Measurements from ENCODE around the gene CFAP45.

Gene CFAP45

DNA sequence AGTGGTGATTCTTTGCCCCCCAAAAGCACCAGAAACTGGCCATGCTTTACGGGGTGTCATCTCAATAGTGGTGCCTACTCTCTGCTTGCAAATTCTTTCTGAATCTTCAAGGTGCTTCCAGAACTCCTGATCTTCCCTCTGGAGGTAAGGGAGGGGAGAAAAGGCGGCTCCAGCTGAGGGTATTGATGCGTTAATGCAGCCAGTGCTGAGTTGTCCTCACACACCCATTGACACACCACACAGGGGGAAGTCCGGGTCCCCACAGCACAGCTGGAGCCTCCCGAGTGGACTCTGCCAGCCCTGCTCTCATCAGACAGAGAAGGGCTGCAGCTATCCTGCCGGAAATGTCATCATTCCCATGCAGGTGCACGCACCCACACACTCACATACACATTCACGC, 38.7 kb downstream of the CFAP45 start:
- Histone ChIP-seq H3K4me1 (no peaks in the 10 kb centered on the region), H3K9me3 (no peaks in the 10 kb centered on the region), H3K27me3 (no peaks in the 10 kb centered on the region), H3K27ac (no peak overlapping the region), H3K4me3 (no peak overlapping the region), H3K36me3 (peaks cover 0 to 9% (median 3%) of the 10 kb centered on the region in 3 donors)
- no peak for DNase-seq
- TF ChIP-seq, protein P1, sequence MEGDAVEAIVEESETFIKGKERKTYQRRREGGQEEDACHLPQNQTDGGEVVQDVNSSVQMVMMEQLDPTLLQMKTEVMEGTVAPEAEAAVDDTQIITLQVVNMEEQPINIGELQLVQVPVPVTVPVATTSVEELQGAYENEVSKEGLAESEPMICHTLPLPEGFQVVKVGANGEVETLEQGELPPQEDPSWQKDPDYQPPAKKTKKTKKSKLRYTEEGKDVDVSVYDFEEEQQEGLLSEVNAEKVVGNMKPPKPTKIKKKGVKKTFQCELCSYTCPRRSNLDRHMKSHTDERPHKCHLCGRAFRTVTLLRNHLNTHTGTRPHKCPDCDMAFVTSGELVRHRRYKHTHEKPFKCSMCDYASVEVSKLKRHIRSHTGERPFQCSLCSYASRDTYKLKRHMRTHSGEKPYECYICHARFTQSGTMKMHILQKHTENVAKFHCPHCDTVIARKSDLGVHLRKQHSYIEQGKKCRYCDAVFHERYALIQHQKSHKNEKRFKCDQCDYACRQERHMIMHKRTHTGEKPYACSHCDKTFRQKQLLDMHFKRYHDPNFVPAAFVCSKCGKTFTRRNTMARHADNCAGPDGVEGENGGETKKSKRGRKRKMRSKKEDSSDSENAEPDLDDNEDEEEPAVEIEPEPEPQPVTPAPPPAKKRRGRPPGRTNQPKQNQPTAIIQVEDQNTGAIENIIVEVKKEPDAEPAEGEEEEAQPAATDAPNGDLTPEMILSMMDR (IDR thresholded peaks at IDR 0.05): no peak
- intact Hi-C loops (cut with DNase I; ENCODE audit: low total_unique reads): no loop called here

DNA sequence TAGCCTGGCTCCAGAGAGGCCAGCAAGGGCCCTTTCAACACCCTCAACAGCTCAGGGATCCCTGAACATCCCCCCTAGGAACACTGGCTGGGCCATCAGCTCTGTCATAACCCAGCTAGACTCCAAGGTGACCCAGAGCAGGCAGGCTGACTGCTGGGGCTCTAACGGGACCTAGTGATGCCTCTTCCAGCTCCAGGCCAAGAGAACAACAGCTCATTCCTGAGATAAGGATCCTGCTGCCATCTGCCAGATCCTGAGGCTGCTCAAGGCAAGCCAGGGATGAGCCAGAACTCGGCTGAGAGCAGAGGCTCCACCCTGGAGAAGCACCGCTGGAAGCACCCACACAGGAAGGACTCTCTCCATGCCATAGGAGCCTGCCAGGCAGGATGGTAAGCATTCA, 39.5 kb downstream of the CFAP45 start:
- Histone ChIP-seq H3K27me3 (no peaks in the 10 kb centered on the region), H3K4me3 (no peak overlapping the region), H3K27ac (no peak overlapping the region), H3K36me3 (peaks cover 0 to 9% (median 3%) of the 10 kb centered on the region in 3 donors), H3K9me3 (no peaks in the 10 kb centered on the region), H3K4me1 (peaks cover 0 to 5% (median 2%) of the 10 kb centered on the region in 4 donors)
- no peak for DNase-seq
- intact Hi-C loops (cut with DNase I; ENCODE audit: low total_unique reads): no loop called here
- TF ChIP-seq, protein P1 (IDR thresholded peaks at IDR 0.05): no peak

DNA sequence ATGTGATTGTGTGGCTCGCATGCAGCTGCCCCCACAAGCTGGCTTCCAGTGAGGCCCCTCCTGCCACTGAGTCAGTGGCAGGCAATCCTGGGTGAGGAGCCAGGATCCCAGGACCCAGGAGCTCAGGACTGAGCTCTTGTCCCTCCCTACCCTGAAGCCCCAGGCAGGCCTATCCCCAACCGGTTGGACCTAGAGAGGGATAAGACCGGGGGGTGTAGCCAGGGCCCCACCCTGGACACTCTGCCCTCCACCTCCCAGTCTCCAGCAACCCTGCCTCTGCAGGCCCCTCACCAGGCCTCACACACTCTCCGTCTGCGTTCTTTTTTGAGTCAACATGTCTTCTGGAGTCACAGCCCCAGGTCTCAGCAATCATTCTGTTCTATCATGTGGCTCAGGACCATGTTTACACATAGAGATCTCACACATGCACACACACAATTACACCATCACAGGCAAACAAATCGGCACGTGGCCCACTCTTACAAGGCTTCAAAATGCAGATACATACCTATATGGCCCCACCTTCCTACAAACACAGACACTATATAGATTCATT, 40.1 kb downstream of the CFAP45 start:
- Histone ChIP-seq H3K27ac (no peak overlapping the region), H3K27me3 (no peaks in the 10 kb centered on the region), H3K4me1 (peaks cover 0 to 11% (median 4%) of the 10 kb centered on the region in 4 donors), H3K36me3 (peaks cover 0 to 9% (median 3%) of the 10 kb centered on the region in 3 donors), H3K4me3 (no peak overlapping the region), H3K9me3 (no peaks in the 10 kb centered on the region)
- DNase-seq: no peak
- intact Hi-C loops (cut with DNase I; ENCODE audit: low total_unique reads): loop anchor here (10.0 kb wide), 1 partner anchor 65 kb away; the partner anchor contains the start of gene TAGLN2
- TF ChIP-seq, protein P1 (IDR thresholded peaks at IDR 0.05): no peak

DNA sequence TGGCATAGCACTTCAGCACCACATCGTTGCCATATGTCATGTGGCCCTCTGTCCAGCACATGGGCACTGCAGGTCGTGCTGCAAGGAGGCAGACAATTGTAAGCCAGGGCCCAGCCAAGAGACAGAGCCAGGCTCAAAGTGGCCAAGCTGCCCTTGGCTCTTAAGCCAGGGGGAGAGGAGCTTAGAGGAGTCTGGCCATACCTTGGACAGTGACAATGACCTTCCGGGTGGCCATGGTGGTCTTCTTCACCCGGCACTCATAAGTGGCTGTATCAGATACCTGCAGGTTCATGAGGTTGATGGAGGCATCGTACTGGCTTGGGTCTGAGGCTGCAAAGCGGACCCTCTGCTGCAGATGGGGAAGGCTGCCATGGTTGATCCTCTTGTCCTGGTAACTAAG, 42.1 kb downstream of the CFAP45 start:
- H3K27ac ChIP-seq: no peak overlapping the region
- H3K4me3 ChIP-seq: no peak overlapping the region
- TF ChIP-seq, protein P1 (IDR thresholded peaks at IDR 0.05): no peak
- H3K4me1 ChIP-seq: peaks cover 0 to 19% (median 11%) of the 10 kb centered on the region in 4 donors
- intact Hi-C loops (cut with DNase I; ENCODE audit: low total_unique reads): loop anchor here (10.0 kb wide), 1 partner anchor 67 kb away; the partner anchor contains the start of gene TAGLN2
- H3K27me3 ChIP-seq: no peaks in the 10 kb centered on the region
- H3K9me3 ChIP-seq: no peaks in the 10 kb centered on the region
- DNase-seq: no peak
- H3K36me3 ChIP-seq: peaks cover 0 to 9% (median 3%) of the 10 kb centered on the region in 3 donors

DNA sequence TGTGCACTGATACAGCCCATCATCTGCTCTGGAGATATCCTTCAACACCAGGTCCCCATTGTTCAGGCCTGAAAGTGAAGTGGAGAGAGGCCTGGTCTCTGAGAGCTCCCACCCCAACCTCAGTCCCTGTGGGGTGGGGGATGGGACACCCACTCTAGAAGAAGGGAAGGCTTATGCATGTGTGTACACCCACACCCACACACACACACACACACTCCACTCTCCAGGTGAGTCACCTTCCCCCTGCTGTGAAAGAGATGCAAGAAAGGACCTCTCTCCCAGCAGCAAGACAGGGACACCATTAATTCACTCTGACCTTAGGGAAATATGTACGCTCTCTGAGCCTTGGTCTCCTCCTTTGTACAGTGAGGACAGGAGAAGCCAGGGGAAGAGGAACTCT, 43.4 kb downstream of the CFAP45 start:
- intact Hi-C loops (cut with DNase I; ENCODE audit: low total_unique reads): loop anchor here (10.0 kb wide), 1 partner anchor 68 kb away; the partner anchor contains the start of gene TAGLN2
- no peak overlapping the region for H3K4me3 ChIP-seq

More for the DNA sequence above, 43.4 kb downstream of the CFAP45 start:
- DNase-seq: no peak
- no peak overlapping the region for H3K27ac ChIP-seq
- peaks cover 0 to 19% (median 11%) of the 10 kb centered on the region in 4 donors for H3K4me1 ChIP-seq
- TF ChIP-seq, protein P1 (IDR thresholded peaks at IDR 0.05): no peak
- no peaks in the 10 kb centered on the region for H3K27me3 ChIP-seq
- H3K9me3 ChIP-seq: no peaks in the 10 kb centered on the region
- H3K36me3 ChIP-seq: peaks cover 0 to 7% (median 3%) of the 10 kb centered on the region in 3 donors

Measured in tibial artery (tissue), 4 donors.